Hindlimb muscle (tissue), 1 donor: ENCODE results near the gene PTPRN. TPM values are rescaled to one million over a fixed set of nuclear protein-coding genes. Genes with fewer than 3 reads are reported as not detected.

Experiments used
- DNase-seq: peaks from one replicate; pipeline ENCODE4 v3.0.0-alpha.2; 2013
- polyA plus RNA-seq: library from polyadenylated mRNA; unstranded; fragments of 120-200 nt; gene quantifications from one replicate; pipeline ENCODE4 v1.2.1, GENCODE V29; 2013; ENCODE audit not compliant: insufficient read length

Gene PTPRN
- polyA plus RNA-seq, 1 donor = 0.12 TPM

DNA sequence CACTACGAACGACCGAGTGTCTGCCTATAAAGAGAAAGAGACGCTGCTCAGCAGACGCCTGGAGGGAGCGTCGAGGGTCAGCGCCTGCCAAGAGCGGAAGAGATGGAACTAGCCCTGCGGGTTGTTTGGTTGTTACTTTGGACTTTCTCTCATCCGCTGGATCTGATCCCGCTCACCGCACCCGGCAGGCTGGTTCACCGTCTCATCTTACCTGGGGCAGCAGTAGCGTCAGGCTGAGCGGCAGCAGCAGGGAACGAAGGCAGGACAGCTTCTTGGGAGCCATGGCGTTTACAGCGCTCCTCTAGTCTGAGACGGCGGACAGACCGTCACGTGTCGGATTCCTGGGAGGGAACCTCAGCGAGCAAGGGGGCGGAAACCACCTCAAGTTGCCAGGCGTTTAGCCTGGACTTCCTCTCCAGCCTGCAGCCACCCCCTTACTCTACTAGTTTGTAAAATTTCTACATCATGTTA lies 65.9 kb downstream of the PTPRN start:
- no peak for DNase-seq

Other genes with a start within 250 kb of the PTPRN start
- gene IHH, start 248.5 kb downstream of the PTPRN start, polyA plus RNA-seq = not detected
- gene NHEJ1, start 148.6 kb downstream of the PTPRN start, polyA plus RNA-seq = 12.0 TPM
- gene SLC23A3, start 139.4 kb downstream of the PTPRN start, polyA plus RNA-seq = 1.1 TPM
- 39.4 TPM for gene CNPPD1, start 132.5 kb downstream of the PTPRN start, polyA plus RNA-seq
- 42.0 TPM for gene RETREG2, start 131.1 kb downstream of the PTPRN start, polyA plus RNA-seq
- gene ZFAND2B, start 102.6 kb downstream of the PTPRN start, polyA plus RNA-seq = 21.4 TPM
- 36.1 TPM for gene ABCB6, start 90.4 kb downstream of the PTPRN start, polyA plus RNA-seq
- 35.9 TPM for gene ATG9A, start 79.8 kb downstream of the PTPRN start, polyA plus RNA-seq
- 29.5 TPM for gene ANKZF1, start 79.6 kb downstream of the PTPRN start, polyA plus RNA-seq
- 4.4 TPM for gene GLB1L, start 64.0 kb downstream of the PTPRN start, polyA plus RNA-seq
- gene STK16, start 63.9 kb downstream of the PTPRN start, polyA plus RNA-seq = 17.6 TPM
- 0.31 TPM for gene TUBA4B, start 56.2 kb downstream of the PTPRN start, polyA plus RNA-seq
- 112 TPM for gene TUBA4A, start 55.5 kb downstream of the PTPRN start, polyA plus RNA-seq
- gene DNAJB2, start 30.0 kb downstream of the PTPRN start, polyA plus RNA-seq = 97.8 TPM
- not detected for gene RESP18, start 23.3 kb upstream of the PTPRN start, polyA plus RNA-seq
- gene DNPEP, start 78.5 kb upstream of the PTPRN start, polyA plus RNA-seq = 40.9 TPM
- 5,382 TPM for gene DES, start 109.0 kb upstream of the PTPRN start, polyA plus RNA-seq
- gene SPEG, start 125.4 kb upstream of the PTPRN start, polyA plus RNA-seq = 208 TPM
- 26.9 TPM for gene GMPPA, start 189.5 kb upstream of the PTPRN start, polyA plus RNA-seq
- 0.48 TPM for gene ASIC4, start 205.1 kb upstream of the PTPRN start, polyA plus RNA-seq
- 58.2 TPM for gene CHPF, start 234.4 kb upstream of the PTPRN start, polyA plus RNA-seq
- gene TMEM198, start 234.6 kb upstream of the PTPRN start, polyA plus RNA-seq = 3.6 TPM